Mesodermal cell (in vitro differentiated cells): ENCODE data around the gene TTC7B.
A peak's percentile ranks its signal among the peaks of the same experiment; 100 is the strongest.

ENCODE experiments used
- H3K27ac ChIP-seq: 2 replicates; pipeline ENCODE4 v1.7.0; 2013; ENCODE audit warnings: mild to moderate bottlenecking, low read depth, low read length, moderate library complexity; ENCODE audit not compliant: severe bottlenecking
- H3K36me3 ChIP-seq: 2 replicates; pipeline ENCODE4 v1.7.1; 2013; ENCODE audit warnings: mild to moderate bottlenecking, low read length, moderate library complexity; ENCODE audit not compliant: control insufficient read depth, insufficient read depth
- H3K4me1 ChIP-seq: one replicate; pipeline ENCODE4 v1.7.1; 2013; ENCODE audit warnings: mild to moderate bottlenecking, low read length; ENCODE audit not compliant: insufficient read depth, control insufficient read depth, poor library complexity, severe bottlenecking
- H3K4me3 ChIP-seq: 2 replicates; pipeline ENCODE4 v1.7.0; 2013; ENCODE audit warnings: low read length, control low read depth, mild to moderate bottlenecking; ENCODE audit not compliant: insufficient read depth, poor library complexity, severe bottlenecking; ENCODE audit errors: extremely low read depth
- H3K9me3 ChIP-seq: 2 replicates; pipeline ENCODE4 v1.7.1; 2013; ENCODE audit warnings: mild to moderate bottlenecking, low read length, moderate library complexity; ENCODE audit not compliant: control insufficient read depth
- WGBS, 2 experiments: methylation state at CpG; one replicate each; pipeline ENCODE4 v1.1.5; 2013; ENCODE audit warnings: missing lambda C conversion rate in 2 of 2; ENCODE audit not compliant: insufficient coverage in 2 of 2; 5-methylcytosine and 5-hydroxymethylcytosine counted together

Gene TTC7B

GRCh38 chr14:90773705-90774104, 42.5 kb downstream of the TTC7B start:
- Histone ChIP-seq H3K36me3 (peaks cover 56% of the 10 kb centered on the region), H3K4me1 (no peaks in the 10 kb centered on the region)
- 81 to 98% methylated on average over 2 to 4 of the region's 4 CpGs for WGBS, 2 experiments

GRCh38 chr14:90773196-90773486, 43.1 kb downstream of the TTC7B start:
- Histone ChIP-seq H3K9me3 (no peaks in the 10 kb centered on the region), H3K27ac (no peak overlapping the region), H3K4me3 (no peak overlapping the region), H3K4me1 (no peaks in the 10 kb centered on the region), H3K36me3 (peaks cover 57% of the 10 kb centered on the region)
- WGBS, 2 experiments, result 100% methylated on average over 1 of the region's 1 CpG; no CpG with 5 or more reads in 1 of the 2 experiments

More at GRCh38 chr14:90773705-90774104, 42.5 kb downstream of the TTC7B start:
- Histone ChIP-seq H3K9me3 (no peaks in the 10 kb centered on the region), H3K4me3 (no peak overlapping the region), H3K27ac (no peak overlapping the region)

- Histone ChIP-seq H3K4me3 (no peak overlapping the region), H3K9me3 (no peaks in the 10 kb centered on the region), H3K4me1 (no peaks in the 10 kb centered on the region), H3K27ac (no peak overlapping the region), H3K36me3 (peaks cover 47% of the 10 kb centered on the region)
Measured at GRCh38 chr14:90767899-90768298, 48.3 kb downstream of the TTC7B start.

- peaks cover 3% of the 10 kb centered on the region for H3K36me3 ChIP-seq
- WGBS, 2 experiments, result 89 to 92% methylated on average over 2 of the region's 4 CpGs
- H3K27ac ChIP-seq, result no peak overlapping the region
- no peaks in the 10 kb centered on the region for H3K9me3 ChIP-seq
- H3K4me3 ChIP-seq, result no peak overlapping the region
- peaks cover 10% of the 10 kb centered on the region for H3K4me1 ChIP-seq
Measured at GRCh38 chr14:90760591-90761316, 55.5 kb downstream of the TTC7B start.

GRCh38 chr14:90760078-90760444, 56.2 kb downstream of the TTC7B start:
- H3K9me3 ChIP-seq, result no peaks in the 10 kb centered on the region
- WGBS, 2 experiments, result 100% methylated on average over 1 to 4 of the region's 4 CpGs
- H3K4me3 ChIP-seq, result no peak overlapping the region
- H3K27ac ChIP-seq, result no peak overlapping the region
- peaks cover 10% of the 10 kb centered on the region for H3K4me1 ChIP-seq
- H3K36me3 ChIP-seq, result no peaks in the 10 kb centered on the region

DNA sequence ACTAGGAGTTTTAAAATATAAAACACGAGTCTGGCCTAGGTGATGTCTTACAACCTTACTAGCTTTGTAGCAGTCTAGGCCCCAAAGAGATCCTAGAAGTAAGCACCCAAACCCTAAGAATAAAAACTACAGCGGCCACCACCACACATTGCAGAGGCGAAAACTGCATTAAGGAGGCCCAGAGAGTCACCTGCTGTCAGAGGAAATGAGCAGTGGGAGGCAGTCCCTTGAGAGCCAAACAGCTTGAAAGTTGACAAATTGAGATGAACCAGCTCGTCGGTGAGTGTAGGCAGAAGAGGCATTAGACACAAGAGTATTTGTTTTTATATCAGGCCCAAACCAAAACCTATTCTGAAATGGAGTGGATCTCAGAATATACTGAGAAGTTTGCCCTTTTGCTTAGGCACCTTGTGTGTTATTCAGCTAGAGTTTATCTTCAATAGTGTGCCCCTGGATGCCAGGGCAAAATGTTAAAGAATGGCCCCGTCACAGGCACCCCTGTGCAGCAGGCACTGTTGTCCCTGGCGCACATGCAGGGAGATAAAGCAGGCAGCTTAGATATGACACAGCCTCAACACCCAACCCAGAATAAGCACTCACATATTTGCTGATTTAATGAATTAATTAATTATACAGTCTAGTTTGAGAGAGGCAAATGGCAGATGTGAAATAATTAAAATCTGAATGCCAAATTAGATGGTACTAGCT, 56.7 kb downstream of the TTC7B start:
- no peak overlapping the region for H3K27ac ChIP-seq
- peaks cover 10% of the 10 kb centered on the region for H3K4me1 ChIP-seq
- H3K4me3 ChIP-seq, result no peak overlapping the region
- WGBS, 2 experiments, result 64 to 88% methylated on average over 2 to 5 of the region's 7 CpGs
- H3K36me3 ChIP-seq, result no peaks in the 10 kb centered on the region
- no peaks in the 10 kb centered on the region for H3K9me3 ChIP-seq

GRCh38 chr14:90758959-90759358, 57.3 kb downstream of the TTC7B start:
- no peak overlapping the region for H3K4me3 ChIP-seq
- no peak overlapping the region for H3K27ac ChIP-seq
- WGBS, 2 experiments, result 85% methylated on average over 12 of the region's 13 CpGs

DNA sequence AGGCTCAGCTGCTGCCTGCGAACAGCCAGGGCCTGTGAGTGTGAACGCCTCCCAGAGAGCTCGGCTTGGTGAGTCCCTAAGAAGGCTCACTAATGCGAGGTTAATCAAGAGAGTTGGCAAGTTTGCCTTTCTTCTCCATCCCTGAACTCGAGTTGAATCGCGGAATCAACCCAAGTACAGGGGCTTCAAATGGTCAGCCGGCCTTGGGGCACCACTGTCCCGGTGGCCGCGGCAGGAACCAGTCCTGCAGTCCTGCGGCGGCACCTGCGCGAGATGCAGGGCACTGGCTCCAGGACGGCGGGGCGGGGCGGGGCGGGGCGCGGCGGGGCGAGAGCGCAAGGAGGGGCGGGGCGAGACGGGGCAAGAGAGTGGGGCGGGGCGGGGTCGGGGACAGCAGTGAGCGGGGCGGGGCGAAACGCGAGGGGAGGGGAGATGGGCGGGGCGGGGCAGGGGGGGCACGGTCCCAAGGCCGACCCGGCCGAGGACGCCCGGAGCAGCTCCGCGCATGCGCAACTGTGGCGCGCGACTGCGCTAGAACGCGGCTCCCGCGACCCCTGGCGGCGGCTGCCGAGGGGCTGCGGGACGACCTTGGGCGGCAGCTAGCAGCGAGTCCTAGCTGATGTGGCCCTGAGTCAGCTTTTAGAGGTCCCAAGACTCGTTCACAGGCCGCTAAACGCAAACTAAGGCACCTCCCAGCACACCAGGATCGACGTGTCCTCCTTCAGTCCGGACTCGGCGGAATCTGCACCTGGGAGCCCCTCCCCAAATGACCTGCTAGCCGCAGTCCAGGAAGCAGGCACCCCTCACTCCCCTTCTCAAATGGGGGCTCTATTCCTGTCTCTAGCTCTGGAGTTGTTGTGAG, 58.0 kb downstream of the TTC7B start:
- peak overlapping the region; percentile 34 for H3K4me3 ChIP-seq
- H3K9me3 ChIP-seq, result no peaks in the 10 kb centered on the region
- peaks cover 10% of the 10 kb centered on the region for H3K4me1 ChIP-seq
- H3K36me3 ChIP-seq, result no peaks in the 10 kb centered on the region
- peak overlapping the region; percentile 75 for H3K27ac ChIP-seq
- WGBS, 2 experiments, result 3 to 8% methylated on average over 35 to 41 of the region's 71 CpGs

More at GRCh38 chr14:90758959-90759358, 57.3 kb downstream of the TTC7B start:
- Histone ChIP-seq H3K36me3 (no peaks in the 10 kb centered on the region), H3K9me3 (no peaks in the 10 kb centered on the region), H3K4me1 (peaks cover 10% of the 10 kb centered on the region)

DNA sequence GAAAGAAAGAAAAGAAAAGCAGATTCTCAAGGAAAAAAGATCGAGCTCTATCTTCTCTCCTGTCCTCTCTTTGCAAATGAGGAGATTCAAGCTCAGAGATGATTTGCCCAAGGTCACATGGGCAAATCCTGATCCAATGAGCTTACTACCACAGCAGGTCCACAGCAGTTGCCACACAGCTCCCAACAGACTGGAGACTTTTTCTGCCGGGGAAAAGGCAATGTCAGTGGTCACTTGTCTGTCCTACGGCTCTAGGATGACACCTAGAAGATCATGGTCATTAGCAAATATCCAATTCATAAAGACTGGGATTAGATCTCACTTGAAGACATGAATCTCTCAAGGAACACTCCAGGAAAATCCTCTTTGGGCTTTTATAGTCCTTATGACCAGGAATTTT, 58.8 kb downstream of the TTC7B start:
- Histone ChIP-seq H3K36me3 (no peaks in the 10 kb centered on the region), H3K4me3 (no peak overlapping the region), H3K27ac (no peak overlapping the region), H3K9me3 (no peaks in the 10 kb centered on the region), H3K4me1 (peaks cover 10% of the 10 kb centered on the region)
- 89 to 90% methylated on average over 3 of the region's 3 CpGs for WGBS, 2 experiments

- no peaks in the 10 kb centered on the region for H3K9me3 ChIP-seq
- 90 to 93% methylated on average over 5 to 8 of the region's 10 CpGs for WGBS, 2 experiments
- H3K36me3 ChIP-seq, result no peaks in the 10 kb centered on the region
- no peak overlapping the region for H3K4me3 ChIP-seq
- H3K27ac ChIP-seq, result no peak overlapping the region
- H3K4me1 ChIP-seq, result peaks cover 10% of the 10 kb centered on the region
Measured at GRCh38 chr14:90756755-90757345, 59.4 kb downstream of the TTC7B start.
